Measurements from ENCODE around the gene NHS. TPM values are rescaled to one million over a fixed set of nuclear protein-coding genes. Genes with fewer than 3 reads are reported as not detected.

NHS gene
- total RNA-seq, 4 donors from 2014 or later = 4.6 to 9.9 (median 7.2) TPM

GRCh38 chrX:17622331-17622730 is 247.3 kb downstream of the NHS start:
- 74% methylated on average over 3 of the region's 3 CpGs for WGBS
- DNase-seq (ENCODE audit: low spot score in 2 of 2) = no peak
- H3K27me3 ChIP-seq = no peaks in the 10 kb centered on the region

GRCh38 chrX:17623750-17624149 is 248.8 kb downstream of the NHS start:
- Histone ChIP-seq H3K36me3 (no peaks in the 10 kb centered on the region), H3K27me3 (no peaks in the 10 kb centered on the region), H3K9me3 (no peaks in the 10 kb centered on the region), H3K4me1 (no peaks in the 10 kb centered on the region), H3K27ac (no peak overlapping the region), H3K4me3 (no peak overlapping the region)
- 73% methylated on average over 3 of the region's 3 CpGs for WGBS
- DNase-seq (ENCODE audit: low spot score in 2 of 2) = no peak
- TF ChIP-seq EP300 (IDR thresholded peaks at IDR 0.05) (no peak), POLR2AphosphoS5 (IDR thresholded peaks at IDR 0.05) (no peak), CTCF (IDR thresholded peaks at IDR 0.05) (no peak), POLR2A (IDR thresholded peaks at IDR 0.05) (no peak)

More at GRCh38 chrX:17622331-17622730, 247.3 kb downstream of the NHS start:
- Histone ChIP-seq H3K9me3 (no peaks in the 10 kb centered on the region), H3K4me1 (no peaks in the 10 kb centered on the region), H3K36me3 (no peaks in the 10 kb centered on the region), H3K4me3 (no peak overlapping the region), H3K27ac (no peak overlapping the region)
- TF ChIP-seq EP300 (IDR thresholded peaks at IDR 0.05) (no peak), POLR2A (IDR thresholded peaks at IDR 0.05) (no peak), POLR2AphosphoS5 (IDR thresholded peaks at IDR 0.05) (no peak)

- Histone ChIP-seq H3K4me1 (no peaks in the 10 kb centered on the region), H3K9me3 (no peaks in the 10 kb centered on the region), H3K36me3 (no peaks in the 10 kb centered on the region), H3K4me3 (no peak overlapping the region), H3K27ac (no peak overlapping the region), H3K27me3 (no peaks in the 10 kb centered on the region)
- no peak for TF ChIP-seq CTCF (IDR thresholded peaks at IDR 0.05)
- TF ChIP-seq EP300 (IDR thresholded peaks at IDR 0.05) = no peak
- TF ChIP-seq POLR2A (IDR thresholded peaks at IDR 0.05) = no peak
- no peak for TF ChIP-seq POLR2AphosphoS5 (IDR thresholded peaks at IDR 0.05)
- no peak for DNase-seq (ENCODE audit: low spot score in 2 of 2)
- 85% methylated on average over 1 of the region's 1 CpG for WGBS
Measured at GRCh38 chrX:17627026-17627425, 252.0 kb downstream of the NHS start.

- no peak for DNase-seq (ENCODE audit: low spot score in 2 of 2)
- Histone ChIP-seq H3K4me1 (no peaks in the 10 kb centered on the region), H3K27ac (no peak overlapping the region), H3K36me3 (no peaks in the 10 kb centered on the region), H3K27me3 (no peaks in the 10 kb centered on the region), H3K4me3 (no peak overlapping the region), H3K9me3 (no peaks in the 10 kb centered on the region)
- no peak for TF ChIP-seq EP300 (IDR thresholded peaks at IDR 0.05)
- TF ChIP-seq CTCF (IDR thresholded peaks at IDR 0.05) = no peak
- no peak for TF ChIP-seq POLR2AphosphoS5 (IDR thresholded peaks at IDR 0.05)
- no peak for TF ChIP-seq POLR2A (IDR thresholded peaks at IDR 0.05)
Measured at GRCh38 chrX:17628976-17629375, 254.0 kb downstream of the NHS start.

GRCh38 chrX:17629519-17629918 is 254.5 kb downstream of the NHS start:
- 80% methylated on average over 1 of the region's 1 CpG for WGBS
- Histone ChIP-seq H3K36me3 (no peaks in the 10 kb centered on the region), H3K9me3 (no peaks in the 10 kb centered on the region), H3K4me3 (no peak overlapping the region), H3K27ac (no peak overlapping the region), H3K4me1 (no peaks in the 10 kb centered on the region), H3K27me3 (no peaks in the 10 kb centered on the region)
- DNase-seq (ENCODE audit: low spot score in 2 of 2) = no peak
- TF ChIP-seq POLR2A (IDR thresholded peaks at IDR 0.05) (no peak), POLR2AphosphoS5 (IDR thresholded peaks at IDR 0.05) (no peak), EP300 (IDR thresholded peaks at IDR 0.05) (no peak), CTCF (IDR thresholded peaks at IDR 0.05) (no peak)

- Histone ChIP-seq H3K36me3 (no peaks in the 10 kb centered on the region), H3K4me3 (no peak overlapping the region), H3K27ac (no peak overlapping the region), H3K9me3 (no peaks in the 10 kb centered on the region), H3K27me3 (no peaks in the 10 kb centered on the region), H3K4me1 (no peaks in the 10 kb centered on the region)
- TF ChIP-seq CTCF (IDR thresholded peaks at IDR 0.05) = no peak
- no peak for TF ChIP-seq POLR2A (IDR thresholded peaks at IDR 0.05)
- no peak for TF ChIP-seq EP300 (IDR thresholded peaks at IDR 0.05)
- no peak for TF ChIP-seq POLR2AphosphoS5 (IDR thresholded peaks at IDR 0.05)
- no peak for DNase-seq (ENCODE audit: low spot score in 2 of 2)
- WGBS = 93% methylated on average over 3 of the region's 3 CpGs
Measured at GRCh38 chrX:17631647-17632046, 256.6 kb downstream of the NHS start.
